Measurements from ENCODE around the gene TMEM151B.

Gene TMEM151B

DNA sequence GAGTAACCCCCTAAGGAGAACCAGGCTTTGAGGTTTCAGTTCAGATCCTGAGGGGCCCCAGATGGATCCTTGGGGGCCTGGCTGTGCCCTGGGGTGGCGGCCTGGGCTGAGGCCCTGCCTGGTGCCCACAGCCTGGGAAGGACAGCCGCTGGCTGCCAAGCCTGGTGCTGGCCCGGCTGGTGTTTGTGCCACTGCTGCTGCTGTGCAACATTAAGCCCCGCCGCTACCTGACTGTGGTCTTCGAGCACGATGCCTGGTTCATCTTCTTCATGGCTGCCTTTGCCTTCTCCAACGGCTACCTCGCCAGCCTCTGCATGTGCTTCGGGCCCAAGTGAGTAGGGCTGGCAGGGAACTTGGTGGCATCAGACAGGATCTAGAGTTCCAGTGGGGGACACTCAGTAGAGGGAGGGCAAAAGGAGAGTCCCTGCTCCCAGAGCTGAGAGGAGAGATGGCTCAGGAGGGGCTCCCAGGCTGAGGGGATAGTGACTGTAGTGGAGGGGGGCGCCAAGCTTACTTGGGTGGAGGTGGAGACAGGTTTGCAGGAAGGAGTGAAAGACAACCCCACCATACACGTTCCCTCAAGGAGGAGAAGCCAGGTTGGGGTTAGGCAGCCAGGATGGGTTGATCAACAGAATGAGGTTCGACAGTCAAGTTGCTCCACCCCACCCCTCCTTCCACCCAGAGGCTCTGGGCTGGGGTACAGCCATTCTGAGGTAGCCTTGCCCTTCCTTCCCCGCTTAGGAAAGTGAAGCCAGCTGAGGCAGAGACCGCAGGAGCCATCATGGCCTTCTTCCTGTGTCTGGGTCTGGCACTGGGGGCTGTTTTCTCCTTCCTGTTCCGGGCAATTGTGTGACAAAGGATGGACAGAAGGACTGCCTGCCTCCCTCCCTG lies 37.3 kb upstream of the TMEM151B start:
- no peak for DNase-seq (ENCODE audit: low read depth)

DNA sequence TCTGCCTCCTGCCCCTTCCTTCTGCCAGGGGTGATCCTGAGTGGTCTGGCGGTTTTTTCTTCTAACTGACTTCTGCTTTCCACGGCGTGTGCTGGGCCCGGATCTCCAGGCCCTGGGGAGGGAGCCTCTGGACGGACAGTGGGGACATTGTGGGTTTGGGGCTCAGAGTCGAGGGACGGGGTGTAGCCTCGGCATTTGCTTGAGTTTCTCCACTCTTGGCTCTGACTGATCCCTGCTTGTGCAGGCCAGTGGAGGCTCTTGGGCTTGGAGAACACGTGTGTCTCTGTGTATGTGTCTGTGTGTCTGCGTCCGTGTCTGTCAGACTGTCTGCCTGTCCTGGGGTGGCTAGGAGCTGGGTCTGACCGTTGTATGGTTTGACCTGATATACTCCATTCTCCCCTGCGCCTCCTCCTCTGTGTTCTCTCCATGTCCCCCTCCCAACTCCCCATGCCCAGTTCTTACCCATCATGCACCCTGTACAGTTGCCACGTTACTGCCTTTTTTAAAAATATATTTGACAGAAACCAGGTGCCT lies 36.6 kb upstream of the TMEM151B start:
- DNase-seq (ENCODE audit: low read depth): no peak

DNA sequence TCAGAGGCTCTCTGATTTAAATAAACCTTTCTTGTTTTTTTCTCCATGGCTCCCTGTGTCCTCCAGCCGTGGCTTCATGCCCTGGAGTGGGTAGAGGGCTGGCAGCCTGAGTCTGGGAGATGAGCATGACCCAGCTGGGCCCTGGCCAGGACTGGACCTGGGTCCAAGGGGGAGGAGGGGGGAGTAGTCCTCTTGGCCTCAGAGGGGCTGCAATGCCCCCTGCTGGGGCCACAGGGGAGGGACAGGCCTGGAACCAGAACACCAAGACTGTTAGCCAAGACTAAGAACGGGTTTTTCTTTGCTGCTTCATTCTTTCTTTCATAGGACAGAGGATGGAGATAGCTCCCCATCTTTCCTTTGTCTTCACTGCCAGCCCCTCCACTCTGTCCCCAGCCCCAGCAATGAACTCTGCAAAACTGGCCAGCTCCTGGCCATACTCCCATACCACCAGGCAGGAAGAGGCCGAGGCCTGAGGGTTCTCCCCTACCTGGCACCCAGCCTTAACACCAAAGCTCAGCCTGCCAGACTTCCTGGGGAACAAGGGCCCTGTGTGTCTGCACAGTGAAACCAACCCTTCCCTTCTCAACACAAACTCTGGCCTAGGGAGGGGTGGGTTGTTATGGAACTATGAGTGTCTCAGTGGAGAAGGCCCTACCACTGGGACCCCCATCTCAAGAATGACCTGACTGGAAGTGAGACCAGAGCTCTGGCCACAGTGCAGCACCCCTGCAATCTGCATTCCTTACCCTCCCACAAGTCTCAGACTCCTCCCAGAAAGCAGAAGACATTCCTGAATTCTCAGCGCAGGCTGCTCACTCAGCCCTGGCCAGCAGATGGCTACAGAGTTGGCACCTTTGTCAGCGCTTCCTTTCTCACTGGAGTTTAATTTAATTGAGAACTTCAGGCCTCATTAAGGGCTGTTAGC lies 35.9 kb upstream of the TMEM151B start:
- no peak for DNase-seq (ENCODE audit: low read depth)

DNA sequence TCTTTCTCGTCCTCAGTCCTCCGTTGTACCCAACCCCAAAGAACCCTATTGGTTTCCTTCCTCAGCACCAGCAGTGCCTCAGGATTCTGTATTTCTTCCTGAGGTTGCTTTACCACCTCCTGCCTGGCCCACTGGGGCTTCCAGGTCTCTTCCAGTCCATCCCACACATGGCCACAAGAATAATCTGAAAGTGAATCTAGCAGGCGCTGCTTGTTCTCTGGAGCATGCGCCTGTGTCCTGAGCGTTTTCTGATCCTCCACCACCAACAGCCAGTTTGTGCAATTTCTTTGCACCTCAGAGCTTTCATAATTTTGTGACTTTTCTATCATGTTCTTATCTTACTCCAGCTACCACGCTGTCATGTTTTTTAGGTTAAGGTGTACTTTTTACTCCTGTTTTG lies 35.0 kb upstream of the TMEM151B start:
- DNase-seq (ENCODE audit: low read depth): no peak

DNA sequence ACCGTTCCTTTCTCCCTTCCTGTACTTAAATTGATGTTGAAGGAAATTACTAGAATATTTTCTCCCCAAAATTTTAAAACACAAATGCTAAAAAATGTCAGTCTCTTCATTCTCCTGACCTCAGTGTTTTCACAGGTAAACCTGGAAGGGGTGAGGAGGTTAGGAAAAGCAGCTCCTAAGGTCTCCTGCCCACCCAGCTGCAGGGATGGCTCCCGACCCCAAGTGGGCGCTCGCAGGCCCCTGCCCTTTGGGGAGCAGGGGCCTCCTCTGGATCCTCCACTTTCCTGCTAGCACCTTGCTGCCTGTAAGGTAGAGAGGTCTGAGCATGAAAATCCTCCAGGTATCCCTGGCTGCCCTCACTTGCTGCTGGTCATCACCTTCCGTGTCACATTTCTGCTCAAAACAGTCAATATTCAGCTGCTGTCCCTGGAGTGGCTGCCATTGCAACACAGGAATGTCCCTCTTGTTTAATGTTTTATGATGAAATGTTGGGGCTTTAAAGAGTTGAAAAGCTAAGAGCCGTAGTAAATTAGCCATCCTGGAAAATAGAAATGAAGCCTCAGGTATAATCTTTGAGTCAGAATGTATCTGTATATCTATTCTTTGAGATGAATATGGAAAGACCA lies 34.2 kb upstream of the TMEM151B start:
- DNase-seq (ENCODE audit: low read depth): no peak

DNA sequence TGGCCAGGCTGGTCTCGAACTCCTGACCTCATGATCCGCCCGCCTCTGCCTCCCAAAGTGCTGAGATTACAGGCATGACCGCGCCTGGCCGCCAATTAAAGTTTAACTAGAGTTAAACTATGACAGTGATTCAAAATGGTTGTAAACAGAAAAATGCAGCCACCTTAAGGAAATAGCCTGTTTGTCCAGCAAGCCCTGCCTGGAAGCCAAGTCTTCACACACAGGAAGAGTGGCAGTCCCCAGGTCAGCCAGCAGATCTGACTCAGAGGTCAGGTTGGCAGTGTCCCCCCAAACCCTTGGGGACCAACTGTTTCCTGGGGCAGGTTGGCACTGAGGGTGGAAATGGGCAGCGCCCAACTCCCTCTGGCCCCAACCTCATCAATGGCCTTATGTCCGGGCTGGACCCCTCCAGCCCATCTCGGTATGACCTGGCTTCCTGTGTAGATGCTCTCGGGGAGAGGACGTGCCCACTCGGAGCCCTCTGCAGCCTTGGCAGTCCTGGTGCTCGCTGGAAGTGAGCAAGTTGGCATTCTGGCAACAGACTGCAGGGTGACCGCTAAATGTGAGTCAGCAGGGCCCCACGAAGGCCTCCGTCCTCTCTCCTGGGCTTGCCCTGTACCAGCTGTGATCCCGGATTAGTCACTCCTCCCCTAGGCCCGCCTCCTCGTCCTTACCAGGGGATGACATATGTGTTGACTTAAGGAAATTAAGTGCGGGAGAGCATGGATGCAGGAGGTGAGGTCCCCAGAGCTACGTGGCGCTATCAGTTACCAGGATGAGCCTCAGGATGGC lies 33.0 kb upstream of the TMEM151B start:
- DNase-seq (ENCODE audit: low read depth): peak; percentile 59

DNA sequence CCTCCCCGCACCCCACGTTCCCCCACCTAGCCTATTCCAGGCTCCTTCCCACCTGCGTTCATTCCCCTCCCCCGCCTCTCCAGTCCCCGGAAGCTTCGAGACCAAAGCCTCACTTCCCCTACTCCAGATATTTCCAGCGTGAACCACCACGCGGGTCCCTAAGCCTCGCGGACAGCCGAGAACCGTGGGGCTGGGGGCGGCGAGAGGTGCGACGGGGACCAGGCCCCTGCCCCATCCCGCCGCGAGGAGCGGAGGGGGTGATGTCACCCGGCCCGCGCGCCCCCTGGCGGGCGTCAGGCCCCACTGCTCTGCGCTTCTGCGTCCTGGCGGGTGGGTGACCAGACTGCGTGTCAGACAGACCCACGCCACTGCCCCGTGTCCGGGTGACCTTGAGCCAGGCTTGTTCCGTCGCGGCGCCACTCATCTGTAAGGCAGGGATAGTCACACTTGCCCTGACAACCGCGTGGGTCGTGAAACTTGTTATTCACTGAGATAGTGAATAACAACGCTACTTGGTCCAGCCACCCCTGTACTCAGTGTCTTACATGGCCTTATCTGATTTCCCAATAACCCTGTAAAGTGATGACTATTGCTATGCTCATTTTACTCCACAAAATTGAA lies 32.3 kb upstream of the TMEM151B start:
- DNase-seq (ENCODE audit: low read depth): peak; percentile 62

DNA sequence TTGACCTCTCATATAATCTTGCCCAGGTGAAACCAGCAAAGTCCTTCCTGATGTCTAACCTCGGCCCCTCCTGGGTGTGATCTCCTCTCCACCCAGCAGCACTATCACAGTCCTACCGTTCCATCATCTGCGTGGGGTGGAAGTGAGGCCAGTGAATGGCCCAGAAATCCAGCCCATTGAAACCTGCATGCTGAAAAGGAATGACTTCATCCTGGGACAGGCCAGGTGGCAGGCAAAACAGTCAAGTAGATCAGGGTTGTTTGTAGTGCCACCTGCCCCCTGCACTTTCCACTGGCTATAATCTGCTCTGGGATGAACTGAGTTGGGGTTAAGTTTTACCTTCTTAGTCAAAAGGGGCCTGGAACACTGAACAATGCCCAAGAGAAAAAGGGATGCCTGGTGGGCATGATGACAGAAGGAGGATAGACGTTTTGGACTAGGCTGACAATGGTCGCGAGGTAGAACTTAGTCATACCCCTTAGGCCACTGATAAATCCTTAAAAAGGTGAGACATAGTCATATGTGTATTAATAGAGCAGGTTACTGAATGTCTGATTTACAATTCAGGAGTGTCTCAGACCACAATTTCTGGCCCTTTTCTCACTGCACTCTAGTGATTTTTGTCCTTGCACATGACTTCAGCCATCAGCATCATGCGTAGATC lies 31.4 kb upstream of the TMEM151B start:
- no peak for DNase-seq (ENCODE audit: low read depth)

DNA sequence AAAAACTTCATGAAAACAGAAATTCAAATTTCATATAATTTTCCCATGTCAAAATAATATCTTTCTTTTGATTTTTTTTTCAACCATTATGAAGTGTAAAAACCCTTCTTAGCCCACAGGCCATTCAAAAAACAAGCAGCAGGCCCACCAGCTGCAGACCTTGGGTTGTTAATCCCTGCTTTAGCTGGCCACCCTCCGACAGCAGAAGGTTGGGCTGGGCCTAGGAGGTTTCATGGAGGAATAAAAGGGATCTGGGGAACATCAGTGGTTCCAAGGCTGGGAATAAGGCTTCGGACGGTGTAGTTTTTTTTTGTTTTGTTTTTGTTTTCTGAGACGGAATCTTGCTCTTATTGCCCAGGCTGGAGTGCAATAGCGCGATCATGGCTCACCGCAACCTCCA lies 26.9 kb upstream of the TMEM151B start:
- no peak for DNase-seq (ENCODE audit: low read depth)

DNA sequence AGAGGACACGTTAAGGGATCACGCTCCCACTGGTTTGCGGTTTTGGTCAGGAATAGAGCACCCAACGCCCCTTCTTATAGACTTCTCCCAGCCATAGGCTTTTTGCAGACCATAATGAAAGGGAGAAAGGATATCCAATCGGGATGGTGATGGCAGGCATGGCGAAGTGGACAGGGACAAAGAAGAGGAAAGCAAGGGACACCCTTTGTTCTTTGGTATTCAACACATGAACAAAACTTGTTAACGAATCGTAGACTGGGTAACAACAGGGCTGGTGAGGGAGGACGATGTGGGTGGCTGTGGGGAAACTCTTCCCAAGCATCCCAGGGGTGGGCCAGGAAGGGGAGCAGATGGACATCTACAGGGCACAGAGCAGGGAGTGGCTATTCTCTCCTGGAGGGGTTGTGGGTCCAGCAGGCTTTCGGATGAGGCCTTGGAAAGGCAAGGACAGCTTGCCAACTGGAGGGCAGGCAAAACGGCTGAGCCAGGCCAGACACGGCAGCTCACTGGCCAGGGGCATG lies 24.8 kb upstream of the TMEM151B start:
- DNase-seq (ENCODE audit: low read depth): no peak

DNA sequence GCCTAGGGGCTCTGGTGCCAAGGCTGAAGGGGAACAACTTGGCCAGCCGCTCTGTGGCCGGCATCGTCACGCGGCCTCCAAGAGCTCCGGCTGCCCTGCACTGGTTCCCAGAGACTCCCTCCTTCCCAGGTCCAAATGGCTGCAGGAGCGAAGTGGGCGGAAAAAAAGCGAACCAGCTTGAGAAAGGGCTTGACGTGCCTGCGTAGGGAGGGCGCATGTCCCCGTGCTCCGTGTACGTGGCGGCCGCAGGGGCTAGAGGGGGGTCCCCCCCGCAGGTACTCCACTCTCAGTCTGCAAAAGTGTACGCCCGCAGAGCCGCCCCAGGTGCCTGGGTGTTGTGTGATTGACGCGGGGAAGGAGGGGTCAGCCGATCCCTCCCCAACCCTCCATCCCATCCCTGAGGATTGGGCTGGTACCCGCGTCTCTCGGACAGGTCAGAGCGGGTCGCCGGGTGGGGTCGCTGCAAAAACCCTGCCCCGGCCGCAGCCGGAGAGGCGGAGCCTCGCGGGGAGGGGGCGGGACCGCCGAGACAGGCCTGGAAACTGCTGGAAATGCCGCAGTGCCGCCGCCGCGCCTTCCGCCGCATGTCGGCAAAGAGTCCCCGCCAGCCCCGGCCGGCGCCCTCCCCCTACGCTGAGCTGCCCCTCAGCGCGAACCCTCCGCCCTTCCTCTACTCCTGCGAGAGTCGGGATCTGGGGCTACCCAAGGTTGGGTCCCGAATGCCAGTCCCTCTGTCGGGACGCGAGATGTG lies 24.2 kb upstream of the TMEM151B start:
- peak; percentile 71 for DNase-seq (ENCODE audit: low read depth)

DNA sequence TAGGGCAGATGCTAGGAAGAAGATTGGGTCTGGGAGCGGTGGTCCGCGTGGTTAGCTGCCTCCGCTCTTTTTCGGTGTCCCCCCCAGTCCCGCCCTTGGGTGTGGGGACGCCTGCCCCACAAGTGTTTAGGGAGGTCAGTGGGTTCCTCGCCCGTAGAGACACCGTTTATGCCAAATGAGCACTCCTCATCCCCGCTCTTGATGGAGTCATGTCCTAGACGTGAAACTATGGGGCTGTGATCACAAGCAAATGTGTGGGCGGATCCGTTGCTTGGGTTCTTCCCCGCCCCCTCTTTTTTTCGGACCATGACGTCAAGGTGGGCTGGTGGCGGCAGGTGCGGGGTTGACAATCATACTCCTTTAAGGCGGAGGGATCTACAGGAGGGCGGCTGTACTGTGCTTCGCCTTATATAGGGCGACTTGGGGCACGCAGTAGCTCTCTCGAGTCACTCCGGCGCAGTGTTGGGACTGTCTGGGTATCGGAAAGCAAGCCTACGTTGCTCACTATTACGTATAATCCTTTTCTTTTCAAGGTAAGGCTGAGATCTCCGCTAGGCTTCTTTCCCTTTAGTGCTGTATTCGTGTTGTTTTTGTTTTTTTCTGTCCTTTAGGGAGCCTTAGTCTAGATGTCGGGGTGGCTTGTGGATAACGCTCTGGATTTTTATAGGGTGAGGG lies 23.4 kb upstream of the TMEM151B start, which contains the start of gene HSP90AB1:
Gene HSP90AB1 (plus strand): TSS at position 439 of the 675 bp plus-strand sequence. CDS start 1,529 bp downstream, outside the sequence.
- peak; percentile 92 for DNase-seq (ENCODE audit: low read depth)

DNA sequence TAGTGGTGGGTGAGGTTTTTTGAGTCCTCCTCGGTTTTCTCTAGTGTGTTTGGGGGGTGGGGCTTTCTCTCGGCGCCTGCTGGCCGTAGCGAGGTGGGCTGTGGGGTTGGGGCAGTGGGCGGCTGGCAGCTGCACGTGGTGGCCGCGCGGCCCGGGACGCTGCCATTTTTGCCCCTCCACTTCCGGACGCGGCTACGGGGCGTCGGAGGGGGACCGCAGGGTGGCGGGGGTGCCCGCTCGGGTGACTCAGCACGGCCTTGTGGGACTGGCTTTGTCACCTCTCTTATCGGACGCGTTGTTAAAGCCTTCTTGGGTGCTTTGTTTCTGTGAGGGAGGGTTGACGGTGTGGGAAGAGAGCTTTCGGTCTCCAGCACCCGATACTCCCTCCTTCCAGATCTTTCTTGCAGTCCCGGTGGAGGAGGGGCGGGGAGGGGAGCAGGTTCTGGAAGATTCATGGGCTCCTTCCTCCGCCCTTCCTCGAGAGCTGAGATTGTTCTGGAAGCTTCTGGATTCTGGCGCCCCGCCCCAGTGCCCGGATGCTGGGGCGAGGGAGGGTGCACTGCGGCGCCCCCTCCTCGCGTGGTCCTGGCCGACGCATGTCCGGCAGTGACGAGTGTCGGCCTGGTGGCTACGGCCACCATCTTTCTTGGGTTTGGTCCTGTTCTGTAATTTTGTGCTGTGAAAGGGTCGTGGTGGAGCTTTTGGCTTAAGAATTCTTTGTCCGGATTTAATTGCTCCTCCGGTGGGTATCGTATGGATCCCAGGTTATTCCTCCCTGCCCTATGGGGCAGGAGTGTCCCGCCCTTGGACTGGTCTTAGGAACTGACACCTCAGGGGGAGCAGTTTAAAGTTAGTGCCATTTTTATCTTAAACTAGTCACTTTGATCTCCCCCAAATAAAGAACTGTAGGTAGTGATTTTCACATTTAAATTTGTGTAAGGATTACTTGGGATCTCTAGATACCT lies 22.6 kb upstream of the TMEM151B start:
- peak; percentile 86 for DNase-seq (ENCODE audit: low read depth)

DNA sequence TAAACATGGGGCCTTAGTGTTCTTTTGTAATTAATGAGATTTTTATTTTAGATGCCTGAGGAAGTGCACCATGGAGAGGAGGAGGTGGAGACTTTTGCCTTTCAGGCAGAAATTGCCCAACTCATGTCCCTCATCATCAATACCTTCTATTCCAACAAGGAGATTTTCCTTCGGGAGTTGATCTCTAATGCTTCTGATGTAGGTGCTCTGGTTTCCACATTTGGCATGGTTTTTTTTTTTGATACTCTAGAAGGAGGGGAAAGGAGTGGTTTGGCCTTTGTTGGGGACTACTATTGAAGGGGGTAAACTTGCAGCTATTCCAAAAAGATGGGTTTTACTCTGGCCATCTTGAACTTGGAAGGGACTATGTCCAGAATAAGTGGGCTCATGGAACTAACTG lies 21.7 kb upstream of the TMEM151B start:
- no peak for DNase-seq (ENCODE audit: low read depth)

DNA sequence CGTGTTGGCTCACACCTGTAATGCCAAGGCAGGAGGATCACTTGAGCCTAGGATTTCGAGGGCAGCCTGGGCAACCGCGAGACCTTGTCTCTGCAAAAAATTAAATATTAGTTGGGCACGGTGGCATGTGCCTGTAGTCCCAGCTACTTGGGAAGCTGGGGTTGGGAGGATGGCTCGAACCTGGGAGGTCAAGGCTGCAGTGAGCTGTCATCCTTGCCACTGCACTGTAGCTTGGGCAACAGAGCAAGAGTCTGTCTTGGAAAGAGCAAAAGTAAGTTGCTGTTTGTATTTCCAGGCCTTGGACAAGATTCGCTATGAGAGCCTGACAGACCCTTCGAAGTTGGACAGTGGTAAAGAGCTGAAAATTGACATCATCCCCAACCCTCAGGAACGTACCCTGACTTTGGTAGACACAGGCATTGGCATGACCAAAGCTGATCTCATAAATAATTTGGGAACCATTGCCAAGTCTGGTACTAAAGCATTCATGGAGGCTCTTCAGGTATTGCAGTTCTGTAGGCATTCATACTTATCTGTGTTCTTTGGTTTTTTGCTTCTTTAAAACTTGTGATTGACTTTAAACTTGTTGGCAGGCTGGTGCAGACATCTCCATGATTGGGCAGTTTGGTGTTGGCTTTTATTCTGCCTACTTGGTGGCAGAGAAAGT lies 21.0 kb upstream of the TMEM151B start:
- DNase-seq (ENCODE audit: low read depth): no peak

DNA sequence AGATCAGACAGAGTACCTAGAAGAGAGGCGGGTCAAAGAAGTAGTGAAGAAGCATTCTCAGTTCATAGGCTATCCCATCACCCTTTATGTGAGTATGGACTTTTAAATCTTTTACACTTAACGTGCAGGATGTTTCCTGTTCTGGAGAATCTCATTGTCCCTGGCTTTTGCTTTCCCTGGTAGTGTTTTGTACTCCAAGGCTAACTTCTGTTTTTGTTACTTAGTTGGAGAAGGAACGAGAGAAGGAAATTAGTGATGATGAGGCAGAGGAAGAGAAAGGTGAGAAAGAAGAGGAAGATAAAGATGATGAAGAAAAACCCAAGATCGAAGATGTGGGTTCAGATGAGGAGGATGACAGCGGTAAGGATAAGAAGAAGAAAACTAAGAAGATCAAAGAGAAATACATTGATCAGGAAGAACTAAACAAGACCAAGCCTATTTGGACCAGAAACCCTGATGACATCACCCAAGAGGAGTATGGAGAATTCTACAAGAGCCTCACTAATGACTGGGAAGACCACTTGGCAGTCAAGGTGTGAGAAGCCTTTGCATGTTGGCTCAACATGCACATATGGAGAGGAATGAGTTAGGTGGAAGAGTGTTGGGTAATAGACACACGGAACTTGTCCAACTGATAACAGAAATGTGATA lies 20.1 kb upstream of the TMEM151B start:
- no peak for DNase-seq (ENCODE audit: low read depth)

All from stimulated activated CD8-positive, alpha-beta memory T cell treated with anti-CD3 and anti-CD28 coated beads, Interleukin-12 subunit alpha, Interleukin-12 subunit beta, amount 100 ng/mL, for 1 hour (primary cell).